Measurements from ENCODE around the gene SLC35G1. TPM values are rescaled to one million over a fixed set of nuclear protein-coding genes. Genes with fewer than 3 reads are reported as not detected.

Gene SLC35G1, protein sequence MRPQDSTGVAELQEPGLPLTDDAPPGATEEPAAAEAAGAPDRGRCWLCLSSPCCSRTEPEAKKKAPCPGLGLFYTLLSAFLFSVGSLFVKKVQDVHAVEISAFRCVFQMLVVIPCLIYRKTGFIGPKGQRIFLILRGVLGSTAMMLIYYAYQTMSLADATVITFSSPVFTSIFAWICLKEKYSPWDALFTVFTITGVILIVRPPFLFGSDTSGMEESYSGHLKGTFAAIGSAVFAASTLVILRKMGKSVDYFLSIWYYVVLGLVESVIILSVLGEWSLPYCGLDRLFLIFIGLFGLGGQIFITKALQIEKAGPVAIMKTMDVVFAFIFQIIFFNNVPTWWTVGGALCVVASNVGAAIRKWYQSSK
- 10 to 100 TPM in 1 of 3 donors, 1 to 10 TPM in 2; 7.7 to 10.1 (median 8.9) TPM for polyA plus RNA-seq (ENCODE audit: insufficient read length in 3 of 3)
- long read RNA-seq, donor 1, partial matches to known transcripts: 0 of 3 reads
- long read RNA-seq, donor 1, other reads (novel, unspliced or antisense): 0 of 3 reads
- long read RNA-seq, donor 2: 0 reads
- long read RNA-seq, donor 3, partial matches to known transcripts: 0 of 1 reads
- long read RNA-seq, donor 3, other reads (novel, unspliced or antisense): 0 of 1 reads
- long read RNA-seq, donor 4, partial matches to known transcripts: 0 of 1 reads
- long read RNA-seq, donor 4, other reads (novel, unspliced or antisense): 0 of 1 reads
- long read RNA-seq, donor 5: 0 reads
- long read RNA-seq, donor 6: 0 reads
- long read RNA-seq, donor 7, partial matches to known transcripts: 0 of 2 reads
- long read RNA-seq, donor 7, other reads (novel, unspliced or antisense): 0 of 2 reads
- long read RNA-seq, donor 8, partial matches to known transcripts: 0 of 2 reads
- long read RNA-seq, donor 8, other reads (novel, unspliced or antisense): 0 of 2 reads
- long read RNA-seq, donor 9: 0 reads
- long read RNA-seq, donor 10, partial matches to known transcripts: 0 of 1 reads
- long read RNA-seq, donor 10, other reads (novel, unspliced or antisense): 0 of 1 reads
- long read RNA-seq, donor 11, partial matches to known transcripts: 0 of 2 reads
- long read RNA-seq, donor 11, other reads (novel, unspliced or antisense): 0 of 2 reads
- long read RNA-seq, donor 12, partial matches to known transcripts: 0 of 1 reads
- long read RNA-seq, donor 12, other reads (novel, unspliced or antisense): 0 of 1 reads
- long read RNA-seq, donor 13: 0 reads
- long read RNA-seq, donor 14, partial matches to known transcripts: 0 of 4 reads
- long read RNA-seq, donor 14, other reads (novel, unspliced or antisense): 0 of 4 reads
- long read RNA-seq, donor 15, partial matches to known transcripts: 0 of 1 reads
- long read RNA-seq, donor 15, other reads (novel, unspliced or antisense): 0 of 1 reads
- long read RNA-seq, donor 16, transcript SLC35G1-203 (3 exons, 3,036 nt): major isoform, 5 of 6 reads
- long read RNA-seq, donor 16, partial matches to known transcripts: 0 of 6 reads
- long read RNA-seq, donor 16, other reads (novel, unspliced or antisense): 0 of 6 reads

DNA sequence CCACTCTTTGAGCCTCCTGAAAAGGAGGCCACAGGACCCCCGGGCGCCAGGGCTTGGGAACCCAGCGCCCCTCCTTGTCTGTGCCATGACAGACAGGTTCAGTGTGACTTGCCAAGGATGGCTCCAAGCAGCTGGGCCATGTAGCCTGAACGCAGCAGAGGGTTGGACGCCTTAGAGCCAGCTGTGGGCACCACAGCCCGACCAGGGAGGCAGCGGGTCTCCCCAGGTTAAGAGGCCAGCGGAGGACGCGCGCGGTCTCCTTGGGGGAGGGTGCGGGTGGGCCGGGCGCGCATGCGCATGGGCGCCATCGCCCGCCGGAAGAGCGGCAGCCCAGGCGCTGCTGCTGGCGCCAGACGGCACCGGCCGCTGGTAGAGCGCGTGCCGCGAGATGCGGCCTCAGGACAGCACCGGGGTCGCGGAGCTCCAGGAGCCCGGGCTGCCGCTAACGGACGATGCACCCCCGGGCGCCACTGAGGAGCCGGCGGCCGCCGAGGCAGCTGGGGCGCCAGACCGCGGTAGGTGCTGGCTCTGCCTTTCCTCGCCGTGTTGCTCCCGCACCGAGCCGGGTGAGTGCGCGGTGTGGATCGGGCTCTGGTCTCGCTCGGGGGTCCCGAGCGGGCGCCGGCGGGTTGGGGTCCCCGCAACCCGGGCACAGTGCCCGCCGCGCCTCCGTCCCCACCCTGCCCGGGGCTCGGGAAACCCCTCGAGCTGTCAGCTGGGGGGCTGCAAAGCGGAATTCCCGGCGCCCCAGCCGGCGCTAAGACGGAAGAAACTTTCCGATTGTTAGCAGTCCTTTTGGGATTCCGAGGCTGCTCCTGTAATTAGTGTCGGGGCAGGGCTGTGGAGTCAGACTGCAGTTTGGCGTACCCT lies at the start of gene SLC35G1:
Gene SLC35G1 (plus strand): TSS at position 333 of the 870 bp plus-strand sequence. CDS start 56 bp downstream, at position 389.
- DNase-seq (ENCODE audit: extremely low read depth in 1 of 11, low read depth in 9 of 11, low spot score in 4 of 11): peak in 6 of 11 donors; percentile 46 to 66 (median 61)

- DNase-seq (ENCODE audit: extremely low read depth in 1 of 11, low read depth in 9 of 11, low spot score in 4 of 11): no peak
Observed at GRCh38 chr10:93844979-93845626, 48.7 kb upstream of the SLC35G1 start.

DNA sequence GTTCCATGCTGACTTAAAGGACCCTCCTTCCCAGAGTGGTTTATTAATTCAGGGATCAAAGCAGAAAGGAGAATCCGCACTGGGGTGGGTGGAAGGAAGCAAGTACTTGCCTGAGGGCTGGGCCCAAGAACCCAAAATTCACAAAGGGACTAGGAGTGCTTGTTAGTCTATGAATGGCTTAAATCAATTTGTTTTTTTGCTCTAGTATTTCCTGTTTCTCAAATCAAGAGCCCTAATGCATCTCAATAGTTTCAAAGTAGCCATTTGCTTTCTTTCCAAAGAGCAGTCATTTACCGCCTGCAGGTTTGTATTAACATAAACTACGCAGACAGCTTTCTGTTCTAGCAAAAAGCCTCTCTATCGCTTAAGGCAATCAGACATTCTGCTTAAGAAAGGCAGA lies 44.2 kb upstream of the SLC35G1 start:
- DNase-seq (ENCODE audit: extremely low read depth in 1 of 11, low read depth in 9 of 11, low spot score in 4 of 11): no peak

GRCh38 chr10:93850031-93851015 lies 43.5 kb upstream of the SLC35G1 start:
- DNase-seq (ENCODE audit: extremely low read depth in 1 of 11, low read depth in 9 of 11, low spot score in 4 of 11): no peak

GRCh38 chr10:93851169-93851568 lies 42.6 kb upstream of the SLC35G1 start:
- DNase-seq (ENCODE audit: extremely low read depth in 1 of 11, low read depth in 9 of 11, low spot score in 4 of 11): no peak

DNA sequence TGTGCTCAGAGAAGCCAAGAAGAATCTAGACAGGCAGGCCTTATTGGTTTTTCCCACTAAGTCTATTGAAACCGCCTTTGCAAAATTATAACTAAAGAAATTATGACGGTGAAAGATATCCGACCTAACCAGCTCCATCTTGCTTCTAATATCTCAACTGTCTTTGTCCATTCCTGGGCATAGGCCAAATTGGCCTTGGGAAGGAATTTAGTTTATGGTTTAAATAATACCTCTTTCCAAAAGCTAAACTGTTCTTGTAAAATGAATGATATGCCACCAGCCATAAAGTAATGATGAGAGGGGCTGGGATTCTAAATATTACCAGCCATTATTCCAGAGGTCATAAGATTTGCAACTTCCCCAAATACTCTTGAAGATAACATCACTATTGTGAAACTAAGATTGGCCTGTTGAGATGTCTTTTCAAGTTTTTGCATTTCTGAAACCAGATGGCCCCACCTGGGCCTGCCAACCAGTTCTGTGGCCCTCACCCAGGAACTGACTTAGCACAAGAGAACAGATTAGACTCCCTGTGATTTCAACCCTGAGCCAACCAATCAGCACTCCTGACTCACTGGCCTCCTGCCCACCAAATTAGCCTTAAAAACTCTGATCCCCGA lies 41.2 kb upstream of the SLC35G1 start:
- no peak for DNase-seq (ENCODE audit: extremely low read depth in 1 of 11, low read depth in 9 of 11, low spot score in 4 of 11)

- peak in 1 of 11 donors; percentile 31 for DNase-seq (ENCODE audit: extremely low read depth in 1 of 11, low read depth in 9 of 11, low spot score in 4 of 11)
Observed at GRCh38 chr10:93854975-93855374, 38.8 kb upstream of the SLC35G1 start.

GRCh38 chr10:93856349-93857145 lies 37.2 kb upstream of the SLC35G1 start:
- DNase-seq (ENCODE audit: extremely low read depth in 1 of 11, low read depth in 9 of 11, low spot score in 4 of 11): no peak

DNA sequence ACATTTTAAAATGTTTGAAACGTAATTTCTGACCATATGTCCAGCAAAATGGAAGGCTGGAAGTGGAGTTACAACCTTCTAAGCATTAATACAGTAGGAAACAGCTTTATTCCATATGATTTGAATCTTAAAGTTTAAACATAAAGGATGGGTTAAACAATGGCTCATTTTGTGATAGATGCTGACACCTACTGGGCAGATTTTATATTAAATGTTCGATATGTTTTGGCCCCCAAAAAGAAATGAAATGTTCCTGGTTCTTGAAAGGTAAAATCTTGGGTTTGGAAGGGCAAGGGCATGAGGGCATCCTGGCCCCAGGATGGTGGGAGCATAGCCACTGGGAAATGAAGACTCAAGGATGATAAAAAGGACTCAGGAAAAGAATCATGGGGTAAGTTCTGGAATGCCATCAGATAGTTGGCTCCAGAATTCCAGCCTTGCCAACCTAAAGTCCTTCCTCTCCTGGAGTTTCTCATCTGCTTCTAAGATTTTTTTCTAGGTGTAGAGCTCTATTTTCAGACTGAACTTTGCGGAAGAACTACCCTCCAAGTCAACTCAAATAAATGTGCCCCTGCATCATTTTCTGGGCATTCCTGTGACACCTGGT lies 34.6 kb upstream of the SLC35G1 start:
- no peak for DNase-seq (ENCODE audit: extremely low read depth in 1 of 11, low read depth in 9 of 11, low spot score in 4 of 11)

DNA sequence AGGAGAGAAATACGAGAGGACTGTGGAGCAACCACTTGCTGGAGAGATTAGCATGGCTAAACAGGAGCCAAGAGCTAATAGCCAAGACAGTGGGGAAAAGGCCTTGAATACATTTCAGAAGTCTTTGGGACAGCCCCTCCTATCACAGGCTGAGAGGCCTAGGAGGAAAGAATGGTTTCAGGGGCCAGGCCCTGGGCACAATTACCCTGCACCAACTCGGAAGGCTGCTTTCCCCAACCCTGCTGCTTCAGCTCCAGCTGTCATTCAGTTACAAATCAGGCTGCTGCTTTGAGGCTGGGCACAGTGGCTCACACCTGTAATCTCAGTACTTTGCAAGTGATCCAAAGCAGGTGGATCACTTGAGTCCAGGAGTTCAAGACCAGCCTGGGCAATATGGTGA lies 32.0 kb upstream of the SLC35G1 start:
- DNase-seq (ENCODE audit: extremely low read depth in 1 of 11, low read depth in 9 of 11, low spot score in 4 of 11): no peak

GRCh38 chr10:93865794-93866425 lies 27.9 kb upstream of the SLC35G1 start:
- no peak for DNase-seq (ENCODE audit: extremely low read depth in 1 of 11, low read depth in 9 of 11, low spot score in 4 of 11)

- no peak for DNase-seq (ENCODE audit: extremely low read depth in 1 of 11, low read depth in 9 of 11, low spot score in 4 of 11)
Observed at GRCh38 chr10:93867525-93867924, 26.3 kb upstream of the SLC35G1 start.

- no peak for DNase-seq (ENCODE audit: extremely low read depth in 1 of 11, low read depth in 9 of 11, low spot score in 4 of 11)
Observed at GRCh38 chr10:93871671-93872204, 22.0 kb upstream of the SLC35G1 start.
